Measurements from ENCODE around the gene HIGD1C. TPM values are rescaled to one million over a fixed set of nuclear protein-coding genes. Genes with fewer than 3 reads are reported as not detected.

The HIGD1C gene
- total RNA-seq, 1 donor from 2014 or later, result not detected

DNA sequence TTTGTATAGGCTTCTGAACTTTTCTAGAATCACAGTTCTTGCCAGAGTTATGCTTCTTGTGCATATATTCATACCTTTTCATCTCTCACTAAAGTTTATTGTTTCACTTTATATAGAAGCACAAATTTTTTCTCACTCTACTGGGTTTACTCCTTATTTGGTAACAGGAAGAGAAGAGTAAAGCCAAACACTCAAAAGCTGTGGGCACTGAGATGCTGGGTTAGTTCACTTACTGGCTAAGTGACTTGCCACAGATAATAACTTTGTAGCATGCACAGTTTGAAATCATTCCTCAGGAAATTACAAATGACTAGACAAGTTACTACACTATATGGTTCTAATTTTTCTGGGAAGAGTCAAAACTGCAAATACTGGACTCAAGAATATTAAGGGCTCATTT lies 7.8 kb downstream of the HIGD1C start:
- TF ChIP-seq, protein P1, sequence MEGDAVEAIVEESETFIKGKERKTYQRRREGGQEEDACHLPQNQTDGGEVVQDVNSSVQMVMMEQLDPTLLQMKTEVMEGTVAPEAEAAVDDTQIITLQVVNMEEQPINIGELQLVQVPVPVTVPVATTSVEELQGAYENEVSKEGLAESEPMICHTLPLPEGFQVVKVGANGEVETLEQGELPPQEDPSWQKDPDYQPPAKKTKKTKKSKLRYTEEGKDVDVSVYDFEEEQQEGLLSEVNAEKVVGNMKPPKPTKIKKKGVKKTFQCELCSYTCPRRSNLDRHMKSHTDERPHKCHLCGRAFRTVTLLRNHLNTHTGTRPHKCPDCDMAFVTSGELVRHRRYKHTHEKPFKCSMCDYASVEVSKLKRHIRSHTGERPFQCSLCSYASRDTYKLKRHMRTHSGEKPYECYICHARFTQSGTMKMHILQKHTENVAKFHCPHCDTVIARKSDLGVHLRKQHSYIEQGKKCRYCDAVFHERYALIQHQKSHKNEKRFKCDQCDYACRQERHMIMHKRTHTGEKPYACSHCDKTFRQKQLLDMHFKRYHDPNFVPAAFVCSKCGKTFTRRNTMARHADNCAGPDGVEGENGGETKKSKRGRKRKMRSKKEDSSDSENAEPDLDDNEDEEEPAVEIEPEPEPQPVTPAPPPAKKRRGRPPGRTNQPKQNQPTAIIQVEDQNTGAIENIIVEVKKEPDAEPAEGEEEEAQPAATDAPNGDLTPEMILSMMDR (conservative IDR thresholded peaks at IDR 0.05), result no peak
- Mint-ChIP-seq H3K9me3 (no peaks in the 10 kb centered on the region), H3K27ac (ENCODE audit: unreplicated experiment) (no peak overlapping the region), H3K4me3 (no peak overlapping the region), H3K4me1 (no peaks in the 10 kb centered on the region), H3K36me3 (ENCODE audit: low read depth) (no peaks in the 10 kb centered on the region), H3K27me3 (ENCODE audit: low read depth) (no peaks in the 10 kb centered on the region)
- DNase-seq (ENCODE audit: low read depth, low spot score), result no peak

GRCh38 chr12:50961708-50962107 lies 9.4 kb downstream of the HIGD1C start:
- TF ChIP-seq, protein P1 (conservative IDR thresholded peaks at IDR 0.05), result no peak
- H3K36me3 Mint-ChIP-seq (ENCODE audit: low read depth), result peaks cover 3% of the 10 kb centered on the region
- no peak overlapping the region for H3K4me3 Mint-ChIP-seq
- H3K4me1 Mint-ChIP-seq, result no peaks in the 10 kb centered on the region
- H3K27ac Mint-ChIP-seq (ENCODE audit: unreplicated experiment), result no peak overlapping the region
- no peaks in the 10 kb centered on the region for H3K27me3 Mint-ChIP-seq (ENCODE audit: low read depth)
- H3K9me3 Mint-ChIP-seq, result no peaks in the 10 kb centered on the region
- no peak for DNase-seq (ENCODE audit: low read depth, low spot score)

DNA sequence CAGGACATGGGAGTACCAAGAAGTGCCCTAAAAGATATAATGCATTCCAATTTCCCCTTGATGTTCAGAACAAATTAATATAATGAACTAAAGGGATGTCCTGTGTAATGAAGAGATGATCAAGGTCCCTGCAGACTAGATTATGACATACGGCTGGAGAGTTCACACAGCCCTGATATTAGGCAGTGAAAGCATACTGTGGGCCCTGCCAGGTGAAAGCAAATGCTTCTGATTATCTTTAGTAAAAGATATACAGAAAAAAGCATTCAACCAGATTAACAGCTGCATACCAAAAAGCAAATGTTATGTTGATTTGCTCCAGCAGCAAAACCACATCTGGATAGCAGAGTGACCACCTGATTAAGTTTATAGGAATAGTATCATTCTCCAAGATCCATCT lies 12.1 kb downstream of the HIGD1C start:
- H3K27ac Mint-ChIP-seq (ENCODE audit: unreplicated experiment), result no peak overlapping the region
- TF ChIP-seq, protein P1 (conservative IDR thresholded peaks at IDR 0.05), result no peak
- DNase-seq (ENCODE audit: low read depth, low spot score), result no peak
- no peaks in the 10 kb centered on the region for H3K4me1 Mint-ChIP-seq
- no peaks in the 10 kb centered on the region for H3K9me3 Mint-ChIP-seq
- H3K4me3 Mint-ChIP-seq, result no peak overlapping the region
- H3K27me3 Mint-ChIP-seq (ENCODE audit: low read depth), result no peaks in the 10 kb centered on the region
- peaks cover 10% of the 10 kb centered on the region for H3K36me3 Mint-ChIP-seq (ENCODE audit: low read depth)

DNA sequence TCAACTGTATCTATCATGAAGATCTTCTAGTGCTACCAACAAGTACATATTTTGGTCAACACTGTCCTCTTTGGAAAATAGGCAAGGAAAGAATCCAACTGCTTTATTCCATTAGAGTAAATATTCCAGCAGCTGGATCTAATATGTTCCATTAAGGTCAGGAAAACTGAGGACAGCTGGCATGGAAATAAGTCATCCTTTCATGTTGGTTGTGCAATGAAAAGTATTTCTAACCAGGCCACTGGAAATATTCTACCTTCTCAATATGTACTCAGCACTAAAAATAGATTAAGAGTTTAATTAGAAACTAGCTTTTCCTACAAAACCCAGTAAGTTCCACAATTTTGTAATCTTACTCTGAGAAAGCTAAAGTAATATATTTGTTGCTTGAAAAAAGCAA lies 19.6 kb downstream of the HIGD1C start:
- H3K27ac Mint-ChIP-seq (ENCODE audit: unreplicated experiment), result no peak overlapping the region
- TF ChIP-seq, protein P1 (conservative IDR thresholded peaks at IDR 0.05), result no peak
- H3K4me1 Mint-ChIP-seq, result no peaks in the 10 kb centered on the region
- H3K36me3 Mint-ChIP-seq (ENCODE audit: low read depth), result peaks cover 57% of the 10 kb centered on the region
- H3K4me3 Mint-ChIP-seq, result no peak overlapping the region
- H3K9me3 Mint-ChIP-seq, result no peaks in the 10 kb centered on the region
- H3K27me3 Mint-ChIP-seq (ENCODE audit: low read depth), result no peaks in the 10 kb centered on the region
- DNase-seq (ENCODE audit: low read depth, low spot score), result no peak

DNA sequence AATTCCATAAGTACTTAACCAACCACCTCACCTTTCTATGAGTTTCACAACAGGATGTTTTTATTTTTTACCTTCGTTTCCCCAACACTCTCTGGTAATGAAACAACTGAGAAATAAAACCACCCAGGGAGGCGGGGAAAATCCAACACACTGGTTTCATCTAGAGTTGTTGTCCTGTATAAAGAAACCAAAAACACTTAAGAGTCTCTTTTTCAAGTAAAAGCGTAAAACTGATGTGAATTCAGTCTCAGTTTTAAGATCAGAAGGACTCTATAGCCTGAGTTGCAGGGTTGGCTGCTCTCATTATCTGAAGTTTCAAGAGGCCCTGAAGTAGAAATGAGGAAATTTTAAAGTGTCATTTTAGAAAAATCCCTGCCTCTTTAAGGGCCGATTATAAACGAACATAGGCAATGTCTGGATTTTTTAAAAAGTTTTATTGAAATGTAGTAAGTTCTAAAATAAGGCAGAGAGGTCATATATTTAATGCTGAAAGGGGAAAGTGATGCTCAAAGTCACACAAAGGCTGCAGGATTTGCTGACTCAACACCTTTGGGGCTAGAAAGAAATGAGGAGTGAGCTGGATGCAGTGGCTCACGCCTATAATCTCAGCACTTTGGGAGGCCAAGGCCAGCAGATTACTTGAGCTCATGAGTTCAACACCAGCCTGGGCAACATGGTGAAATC lies 27.2 kb downstream of the HIGD1C start:
- DNase-seq (ENCODE audit: low read depth, low spot score), result no peak
- Mint-ChIP-seq H3K4me1 (peaks cover 3% of the 10 kb centered on the region), H3K36me3 (ENCODE audit: low read depth) (peaks cover 21% of the 10 kb centered on the region), H3K27me3 (ENCODE audit: low read depth) (no peaks in the 10 kb centered on the region), H3K4me3 (no peak overlapping the region), H3K27ac (ENCODE audit: unreplicated experiment) (no peak overlapping the region), H3K9me3 (no peaks in the 10 kb centered on the region)
- TF ChIP-seq, protein P1 (conservative IDR thresholded peaks at IDR 0.05), result no peak
